GM12873 (cell line): ENCODE measurements around the gene DDX60.

Experiments
- CTCF ChIP-seq: IDR thresholded peaks from 2 replicates; pipeline ENCODE4 v1.5.1; 2012; ENCODE audit warnings: low read depth, mild to moderate bottlenecking, moderate library complexity, low read length, control low read depth; ENCODE audit not compliant: insufficient read depth; ENCODE audit errors: missing control alignments

The DDX60 gene

GRCh38 chr4:168240821-168241220, 77.7 kb downstream of the DDX60 start:
- no peak for TF ChIP-seq CTCF

- TF ChIP-seq CTCF: no peak
Observed at GRCh38 chr4:168221301-168221700, 97.3 kb downstream of the DDX60 start.

GRCh38 chr4:168220893-168221292, 97.7 kb downstream of the DDX60 start:
- TF ChIP-seq CTCF: no peak

- TF ChIP-seq CTCF: no peak
Observed at GRCh38 chr4:168218645-168219044, 99.9 kb downstream of the DDX60 start.

- TF ChIP-seq CTCF: no peak
Observed at GRCh38 chr4:168212656-168213055, 105.9 kb downstream of the DDX60 start.

- TF ChIP-seq CTCF: no peak
Observed at GRCh38 chr4:168208957-168209614, 109.5 kb downstream of the DDX60 start.

- TF ChIP-seq CTCF: no peak
Observed at GRCh38 chr4:168203233-168203911, 115.2 kb downstream of the DDX60 start.
